Mucosa of descending colon (tissue), 3 donors: ENCODE results near the gene ITM2A. TPM values are rescaled to one million over a fixed set of nuclear protein-coding genes. Genes with fewer than 3 reads are reported as not detected.

Experiments
- ATAC-seq: fragments of 200-7000 bp; cut with Tn5 transposase; one replicate; pipeline ENCODE4 v1.9.1; 2020; ENCODE audit warnings: mild to moderate bottlenecking, moderate library complexity
- DNase-seq, 3 donors: peaks; one replicate each; pipeline ENCODE4 v3.0.0-alpha.2; 2020
- H3K36me3 ChIP-seq: fragments of 200-600 bp; one replicate; pipeline ENCODE4 v1.8.0; 2021; ENCODE audit warnings: low read depth, mild to moderate bottlenecking
- H3K4me1 ChIP-seq: fragments of 200-600 bp; one replicate; pipeline ENCODE4 v1.8.0; 2021; ENCODE audit warnings: low read depth, mild to moderate bottlenecking
- H3K4me3 ChIP-seq: fragments of 200-600 bp; one replicate; pipeline ENCODE4 v1.8.0; 2021; ENCODE audit warnings: mild to moderate bottlenecking
- H3K9me3 ChIP-seq: fragments of 200-600 bp; one replicate; pipeline ENCODE4 v1.8.0; 2021; ENCODE audit warnings: mild to moderate bottlenecking
- intact Hi-C, 2 donors: fragments of 100-400 bp; cut with DNase I in 1 of 2; cut with micrococcal nuclease in 1 of 2; formaldehyde crosslinking; loops; one replicate each; pipeline versions ENCODE4 v1.11.0 to v1.11.1; 2022; cut with DNase I, micrococcal nuclease
- total RNA-seq, 3 donors: library from RNA; stranded (reverse); fragmentation: NEBNext Ultra II Directional in 2 of 3; extraction: Animal tissue kit (Norgen Biotek cat#: 25700) in 2 of 3; gene quantifications; one replicate each; pipeline versions ENCODE4 v1.2.1 to v1.2.4, GENCODE V29; 2021 to 2023
- TF ChIP-seq, protein P1 (sequence below): fragments of 200-600 bp; IDR thresholded peaks from one replicate; pipeline ENCODE4 v1.8.0; 2022; ENCODE audit warnings: antibody characterized with exemption, mild to moderate bottlenecking
- donor health status: DM: no; HTN: no; CAD: no; lungs with moderate emphysema.
- donor health status: DM: no; HTN: no; CAD: no.
- donor health status: DM: no; HTN: yes; CAD: no.

The ITM2A gene
- total RNA-seq, 3 donors from 2014 or later: 14.5 to 36.0 (median 16.4) TPM

- H3K4me1 ChIP-seq: no peaks in the 10 kb centered on the region
- H3K36me3 ChIP-seq: no peaks in the 10 kb centered on the region
- no peaks in the 10 kb centered on the region for H3K9me3 ChIP-seq
- ATAC-seq (peak; percentile 51), DNase-seq (no peak)
- H3K4me3 ChIP-seq: no peak overlapping the region
- intact Hi-C loops: no loop called here
- TF ChIP-seq, protein P1, sequence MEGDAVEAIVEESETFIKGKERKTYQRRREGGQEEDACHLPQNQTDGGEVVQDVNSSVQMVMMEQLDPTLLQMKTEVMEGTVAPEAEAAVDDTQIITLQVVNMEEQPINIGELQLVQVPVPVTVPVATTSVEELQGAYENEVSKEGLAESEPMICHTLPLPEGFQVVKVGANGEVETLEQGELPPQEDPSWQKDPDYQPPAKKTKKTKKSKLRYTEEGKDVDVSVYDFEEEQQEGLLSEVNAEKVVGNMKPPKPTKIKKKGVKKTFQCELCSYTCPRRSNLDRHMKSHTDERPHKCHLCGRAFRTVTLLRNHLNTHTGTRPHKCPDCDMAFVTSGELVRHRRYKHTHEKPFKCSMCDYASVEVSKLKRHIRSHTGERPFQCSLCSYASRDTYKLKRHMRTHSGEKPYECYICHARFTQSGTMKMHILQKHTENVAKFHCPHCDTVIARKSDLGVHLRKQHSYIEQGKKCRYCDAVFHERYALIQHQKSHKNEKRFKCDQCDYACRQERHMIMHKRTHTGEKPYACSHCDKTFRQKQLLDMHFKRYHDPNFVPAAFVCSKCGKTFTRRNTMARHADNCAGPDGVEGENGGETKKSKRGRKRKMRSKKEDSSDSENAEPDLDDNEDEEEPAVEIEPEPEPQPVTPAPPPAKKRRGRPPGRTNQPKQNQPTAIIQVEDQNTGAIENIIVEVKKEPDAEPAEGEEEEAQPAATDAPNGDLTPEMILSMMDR: no peak
Measured at GRCh38 chrX:79409657-79410056, 42.5 kb upstream of the ITM2A start.

- no peaks in the 10 kb centered on the region for H3K36me3 ChIP-seq
- TF ChIP-seq, protein P1: no peak
- H3K4me1 ChIP-seq: no peaks in the 10 kb centered on the region
- no peaks in the 10 kb centered on the region for H3K9me3 ChIP-seq
- intact Hi-C loops: no loop called here
- DNase-seq (no peak), ATAC-seq (no peak)
- H3K4me3 ChIP-seq: no peak overlapping the region
Measured at GRCh38 chrX:79408623-79409322, 41.6 kb upstream of the ITM2A start.

DNA sequence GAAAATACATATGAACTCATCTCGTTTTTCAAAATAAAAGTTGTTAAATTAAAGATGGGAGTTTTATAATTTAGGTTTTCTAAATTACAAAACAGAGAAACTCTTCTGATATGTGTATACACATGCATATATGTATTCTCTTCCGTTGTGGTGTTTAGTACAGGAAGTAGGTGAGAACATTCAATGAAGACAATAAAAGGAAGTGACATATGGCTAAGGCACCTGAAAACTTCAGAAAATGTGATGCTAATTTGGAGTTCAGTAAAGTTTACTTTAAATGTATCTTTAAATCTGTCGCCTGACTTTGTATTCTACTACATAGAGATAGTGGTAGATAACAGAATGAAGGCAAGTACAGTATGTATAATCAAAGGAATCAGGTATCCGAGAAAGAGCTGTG is 33.5 kb upstream of the ITM2A start:
- no peak for ATAC-seq
- TF ChIP-seq, protein P1: no peak
- no peaks in the 10 kb centered on the region for H3K36me3 ChIP-seq
- intact Hi-C loops: no loop called here
- DNase-seq: no peak
- no peak overlapping the region for H3K4me3 ChIP-seq
- H3K9me3 ChIP-seq: no peaks in the 10 kb centered on the region
- no peaks in the 10 kb centered on the region for H3K4me1 ChIP-seq

DNA sequence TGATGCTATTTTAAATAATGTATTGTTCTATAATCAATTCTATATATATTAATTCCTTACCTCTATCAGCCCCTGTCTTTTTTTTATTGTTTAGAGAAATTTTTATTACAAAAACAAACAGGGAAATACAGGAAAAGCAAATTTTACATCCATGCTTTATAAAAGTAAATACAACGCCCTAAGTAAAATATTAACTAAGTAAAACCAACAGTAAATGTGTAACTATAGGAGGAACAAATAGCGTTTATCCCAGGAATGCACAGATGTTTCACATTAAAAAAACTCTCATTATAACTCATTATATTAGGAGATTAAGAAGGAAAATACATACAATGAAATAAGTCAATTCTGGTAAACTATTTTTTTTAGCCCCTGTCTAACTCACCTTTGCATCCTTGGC is 8.2 kb upstream of the ITM2A start:
- intact Hi-C loops: no loop called here
- Histone ChIP-seq H3K9me3 (no peaks in the 10 kb centered on the region), H3K4me1 (no peaks in the 10 kb centered on the region), H3K36me3 (no peaks in the 10 kb centered on the region), H3K4me3 (no peak overlapping the region)
- TF ChIP-seq, protein P1: no peak
- ATAC-seq (peak; percentile 70), DNase-seq (no peak)

- TF ChIP-seq, protein P1: no peak
- H3K9me3 ChIP-seq: no peaks in the 10 kb centered on the region
- intact Hi-C loops: no loop called here
- H3K4me3 ChIP-seq: no peak overlapping the region
- H3K4me1 ChIP-seq: no peaks in the 10 kb centered on the region
- ATAC-seq: no peak
- no peaks in the 10 kb centered on the region for H3K36me3 ChIP-seq
- DNase-seq: no peak
Measured at GRCh38 chrX:79371640-79372039, 4.5 kb upstream of the ITM2A start.
